K562 (cell line): ENCODE results near the gene FUBP3. TPM values are rescaled to one million over a fixed set of nuclear protein-coding genes. Genes with fewer than 3 reads are reported as not detected.
A peak's percentile ranks its signal among the peaks of the same experiment; 100 is the strongest.

Experiments used
- ATAC-seq: fragments of 200-7000 bp; cut with Tn5 transposase; 3 replicates; pipeline ENCODE4 v1.9.1; 2020; ENCODE audit warnings: moderate library complexity
- BruUV-seq: library from RNA; stranded (reverse); fragments of 400-500 nt; replicated peaks from 2 replicates; lab custom pipeline; 2021; lab: Mats Ljungman, UMichigan
- CTCF ChIA-PET: fragments of 300-600 bp; formaldehyde crosslinking; extraction: SDS; loops from one replicate; lab custom pipeline; 2021; ENCODE audit warnings: low intra/inter-chr PET ratio; lab: Yijun Ruan, JAX
- POLR2A ChIA-PET: fragments of 300-600, 350-650 bp; sonication (Branson Sonifier 250); formaldehyde crosslinking; extraction: SDS; loops from one replicate; lab custom pipeline; 2021; ENCODE audit warnings: antibody characterized with exemption, inconsistent platforms; lab: Yijun Ruan, JAX
- DNase-seq, 4 experiments: peaks; one replicate each; pipeline versions ENCODE4 v3.0.0 to v3.0.0-alpha.2; 2011 to 2018; ENCODE audit warnings: low spot score in 3 of 4, mixed read lengths in 3 of 4; ENCODE audit errors: extremely low read depth in 1 of 4
- FAIRE-seq: peaks from 2 replicates; lab custom pipeline; 2011; peaks lifted over from hg19 to GRCh38; lab: Jason Lieb, UNC
- H2AFZ ChIP-seq: 2 replicates; pipeline ENCODE4 v1.6.0; 2011; ENCODE audit warnings: low read depth, low read length, control low read depth, inconsistent platforms
- H3K27ac ChIP-seq: fragments of 200-600 bp; 3 replicates; pipeline ENCODE4 v1.8.0; 2011; ENCODE audit warnings: low read depth, mild to moderate bottlenecking, control low read depth, inconsistent platforms, low read length, moderate library complexity, mixed read lengths; ENCODE audit errors: extremely low read depth
- H3K27me3 ChIP-seq, 2 experiments: fragments of 300-600 bp in 1 of 2; 2 replicates in 1 of 2; 3 replicates in 1 of 2; pipeline versions ENCODE4 v1.6.0 to v1.8.0; 2011; ENCODE audit warnings: inconsistent platforms in 2 of 2, low read length in 2 of 2, mild to moderate bottlenecking in 1 of 2, mixed read lengths in 1 of 2, moderate library complexity in 1 of 2; ENCODE audit not compliant: control insufficient read depth in 2 of 2, insufficient read depth in 2 of 2
- H3K36me3 ChIP-seq: fragments of 300-600 bp; 3 replicates; pipeline ENCODE4 v1.8.0; 2011; ENCODE audit warnings: mild to moderate bottlenecking, low read length, inconsistent platforms; ENCODE audit not compliant: control insufficient read depth, insufficient read depth
- H3K4me1 ChIP-seq, 2 experiments: fragments of 200-600 bp in 1 of 2; replicated peaks in 1 of 2; 2 replicates in 1 of 2; 3 replicates in 1 of 2; pipeline versions ENCODE4 v1.5.1 to v1.8.0; 2011; ENCODE audit warnings: inconsistent platforms in 2 of 2, low read length in 2 of 2, mild to moderate bottlenecking in 1 of 2, mixed read lengths in 1 of 2, moderate library complexity in 1 of 2; ENCODE audit not compliant: control insufficient read depth in 2 of 2, insufficient read depth in 2 of 2
- H3K4me2 ChIP-seq: 2 replicates; pipeline ENCODE4 v1.6.1; 2011; ENCODE audit warnings: low read length, control low read depth, inconsistent platforms, mixed read lengths; ENCODE audit not compliant: insufficient read depth
- H3K4me3 ChIP-seq: fragments of 200-600 bp; sonication (generic), shearing (Covaris generic); 2 replicates; pipeline ENCODE4 v1.5.1; 2016; ENCODE audit warnings: control low read depth, inconsistent platforms
- H3K79me2 ChIP-seq: fragments of 200-600 bp; 3 replicates; pipeline ENCODE4 v1.8.0; 2011; ENCODE audit warnings: low read length, inconsistent platforms; ENCODE audit not compliant: control insufficient read depth, insufficient read depth
- H3K9ac ChIP-seq, 2 experiments: 2 replicates each; pipeline versions ENCODE4 v1.6.0 to v1.6.1; 2011; ENCODE audit warnings: low read depth in 2 of 2, low read length in 2 of 2, control low read depth in 1 of 2, inconsistent platforms in 1 of 2, mild to moderate bottlenecking in 1 of 2, mixed read lengths in 1 of 2; ENCODE audit not compliant: insufficient read depth in 1 of 2
- H3K9me1 ChIP-seq: one replicate; pipeline ENCODE4 v1.6.0; 2011; ENCODE audit warnings: inconsistent platforms, mild to moderate bottlenecking, low read length, moderate library complexity; ENCODE audit not compliant: control insufficient read depth, insufficient read depth
- H3K9me3 ChIP-seq: replicated peaks from 2 replicates; pipeline ENCODE4 v1.5.1; 2011; ENCODE audit warnings: low read depth, low read length, inconsistent platforms; ENCODE audit not compliant: control insufficient read depth, insufficient read depth
- H4K20me1 ChIP-seq: replicated peaks from 2 replicates; pipeline ENCODE4 v1.6.1; 2011; ENCODE audit warnings: low read length, inconsistent platforms, mixed read lengths; ENCODE audit not compliant: control insufficient read depth, insufficient read depth
- CREM ChIP-seq: IDR thresholded peaks from 2 replicates; pipeline ENCODE4 v1.6.1; 2014; ENCODE audit warnings: antibody characterized with exemption, low read depth
- MAX ChIP-seq: sonication (generic); formaldehyde crosslinking; IDR thresholded peaks from 2 replicates; pipeline ENCODE4 v1.9.0; 2022; ENCODE audit warnings: mild to moderate bottlenecking, missing genetic modification reagents
- MNT ChIP-seq, 2 experiments: fragments of 450-650 bp; conservative IDR thresholded peaks; 2 replicates each; pipeline ENCODE4 v1.6.1; 2017; ENCODE audit warnings: mild to moderate bottlenecking in 2 of 2, moderate library complexity in 2 of 2
- NFIC ChIP-seq: fragments of 450-650 bp; IDR thresholded peaks from 2 replicates; pipeline ENCODE4 v1.6.1; 2017; ENCODE audit warnings: mild to moderate bottlenecking, inconsistent platforms
- PREB ChIP-seq: sonication (generic); formaldehyde crosslinking; IDR thresholded peaks from 2 replicates; pipeline ENCODE4 v1.8.1; 2023; ENCODE audit warnings: mild to moderate bottlenecking, missing genetic modification reagents
- SMARCE1 ChIP-seq: fragments of 450-650 bp; IDR thresholded peaks from 2 replicates; pipeline ENCODE4 v1.7.1; 2016; ENCODE audit warnings: mild to moderate bottlenecking
- SRF ChIP-seq, 2 experiments: fragments of 250-450, 450-650 bp in 1 of 2; sonication (Bioruptor Pico) in 1 of 2; sonication (generic) in 1 of 2; formaldehyde crosslinking; IDR thresholded peaks; 2 replicates each; pipeline versions ENCODE4 v1.5.0 to v1.5.1; 2020 to 2022; ENCODE audit warnings: mild to moderate bottlenecking in 1 of 2, missing genetic modification reagents in 1 of 2
- TAF1 ChIP-seq: IDR thresholded peaks from 2 replicates; pipeline ENCODE4 v1.6.1; 2011; ENCODE audit warnings: mild to moderate bottlenecking, low read length, moderate library complexity; ENCODE audit not compliant: insufficient read depth, control insufficient read depth, severe bottlenecking; ENCODE audit errors: extremely low read depth
- TBL1XR1 ChIP-seq, 2 experiments: IDR thresholded peaks; 2 replicates each; pipeline ENCODE4 v1.6.1; 2012; ENCODE audit warnings: improper control_type of control experiment in 2 of 2, low read length in 2 of 2, mild to moderate bottlenecking in 1 of 2
- ZNF174 ChIP-seq: fragments of 250-450 bp; sonication (Bioruptor Pico); IDR thresholded peaks from 2 replicates; pipeline ENCODE4 v1.4.0; 2020; ENCODE audit warnings: mild to moderate bottlenecking
- ZNF197 ChIP-seq: fragments of 200-800 bp; sonication (Bioruptor generic); IDR thresholded peaks from 2 replicates; pipeline ENCODE4 v1.6.1; 2016; ENCODE audit warnings: low read depth, missing genetic modification characterization, missing compliant biosample characterization
- WGBS: fragments of 100-300 bp; shearing (Covaris generic); methylation state at CpG from one replicate; pipeline ENCODE4 v1.1.6; 2016; ENCODE audit warnings: low coverage, mixed read lengths; ENCODE audit not compliant: insufficient coverage; ENCODE audit errors: missing lambda C conversion rate; 5-methylcytosine and 5-hydroxymethylcytosine counted together
- in situ Hi-C: fragments of 300-500 bp; cut with MboI; formaldehyde crosslinking; loops from 4 replicates; pipeline ENCODE4 v1.15.0; 2018; ENCODE audit warnings: inconsistent platforms, mixed read lengths
- intact Hi-C: fragments of 100-400 bp; cut with micrococcal nuclease; formaldehyde crosslinking; loops from 2 replicates; pipeline ENCODE4 v1.14.2; 2022
- polyA plus RNA-seq, 8 experiments: library from polyadenylated mRNA; depleted of rRNA in 4 of 8; stranded (reverse) in 5 of 8; unstranded in 3 of 8; fragments of >200 nt; fragmentation: Nextera tagmentation in 2 of 8; fragmentation: Illumina TruSeq in 1 of 8; extraction: Ambion mirVana in 2 of 8; extraction: Trizol in 1 of 8; gene quantifications; 2 replicates each; pipeline versions ENCODE4 v1.2.1 to v1.2.3, GENCODE V29; 2011 to 2014; ENCODE audit warnings: inconsistent platforms in 1 of 8, missing spikeins in 1 of 8
- total RNA-seq, 7 experiments: library from RNA; depleted of rRNA in 6 of 7; stranded (reverse); fragments of >200 nt in 6 of 7; fragmentation: Illumina TruSeq in 2 of 7; extraction: Trizol in 2 of 7; gene quantifications; 2 replicates each; pipeline versions ENCODE4 v1.2.1 to v1.2.3, GENCODE V29; 2011 to 2021; ENCODE audit warnings: low replicate concordance in 1 of 7
- TF ChIP-seq, protein P1 (sequence below): fragments of 250-450 bp; sonication (Bioruptor Pico); IDR thresholded peaks from 2 replicates; pipeline ENCODE4 v1.4.0; 2020

FUBP3 gene
- total and polyA plus RNA-seq, 9 of the 15 experiments (the other 6 are each of a cell fraction or from before 2014, with no cell fraction given), result 3.0 to 64.0 (median 48.1) TPM

- DNase-seq, result peak; percentile 75 to 95 (median 82)
- Histone ChIP-seq H3K4me1 (peaks cover 42 to 62% of the 10 kb centered on the region in 2 experiments), H3K9ac (peak overlapping the region; percentile 55 to 89), H3K9me1 (no peaks in the 10 kb centered on the region), H3K27me3 (no peaks in the 10 kb centered on the region), H3K4me2 (peak overlapping the region; percentile 88), H2AFZ (peak overlapping the region; percentile 76), H3K36me3 (no peaks in the 10 kb centered on the region), H3K4me3 (no peak overlapping the region), H4K20me1 (no peaks in the 10 kb centered on the region), H3K9me3 (no peaks in the 10 kb centered on the region), H3K27ac (peak overlapping the region; percentile 71), H3K79me2 (no peaks in the 10 kb centered on the region)
- no TSS peak for BruUV-seq
- ChIA-PET CTCF (no interaction called here), POLR2A (interaction anchor here (0.8 to 1.8 kb wide), 5 partner anchors 8 to 56 kb away, joined by 3 to 6 read pairs (median 3); no protein-coding TSS in a partner anchor)
- WGBS, result 1% methylated on average over 25 of the region's 25 CpGs
- peak; percentile 98 for FAIRE-seq
- intact Hi-C loops, result loop anchor here (5.0 kb wide), 1 partner anchor 40 kb away; the partner anchor contains the start of gene FUBP3
- peak; percentile 79 for ATAC-seq
- in situ Hi-C loops, result no loop called here
- peak; percentile 97 for TF ChIP-seq SMARCE1
- no peak for TF ChIP-seq ZNF174 (CRISPR knock-in tag)
- TF ChIP-seq, protein P1, sequence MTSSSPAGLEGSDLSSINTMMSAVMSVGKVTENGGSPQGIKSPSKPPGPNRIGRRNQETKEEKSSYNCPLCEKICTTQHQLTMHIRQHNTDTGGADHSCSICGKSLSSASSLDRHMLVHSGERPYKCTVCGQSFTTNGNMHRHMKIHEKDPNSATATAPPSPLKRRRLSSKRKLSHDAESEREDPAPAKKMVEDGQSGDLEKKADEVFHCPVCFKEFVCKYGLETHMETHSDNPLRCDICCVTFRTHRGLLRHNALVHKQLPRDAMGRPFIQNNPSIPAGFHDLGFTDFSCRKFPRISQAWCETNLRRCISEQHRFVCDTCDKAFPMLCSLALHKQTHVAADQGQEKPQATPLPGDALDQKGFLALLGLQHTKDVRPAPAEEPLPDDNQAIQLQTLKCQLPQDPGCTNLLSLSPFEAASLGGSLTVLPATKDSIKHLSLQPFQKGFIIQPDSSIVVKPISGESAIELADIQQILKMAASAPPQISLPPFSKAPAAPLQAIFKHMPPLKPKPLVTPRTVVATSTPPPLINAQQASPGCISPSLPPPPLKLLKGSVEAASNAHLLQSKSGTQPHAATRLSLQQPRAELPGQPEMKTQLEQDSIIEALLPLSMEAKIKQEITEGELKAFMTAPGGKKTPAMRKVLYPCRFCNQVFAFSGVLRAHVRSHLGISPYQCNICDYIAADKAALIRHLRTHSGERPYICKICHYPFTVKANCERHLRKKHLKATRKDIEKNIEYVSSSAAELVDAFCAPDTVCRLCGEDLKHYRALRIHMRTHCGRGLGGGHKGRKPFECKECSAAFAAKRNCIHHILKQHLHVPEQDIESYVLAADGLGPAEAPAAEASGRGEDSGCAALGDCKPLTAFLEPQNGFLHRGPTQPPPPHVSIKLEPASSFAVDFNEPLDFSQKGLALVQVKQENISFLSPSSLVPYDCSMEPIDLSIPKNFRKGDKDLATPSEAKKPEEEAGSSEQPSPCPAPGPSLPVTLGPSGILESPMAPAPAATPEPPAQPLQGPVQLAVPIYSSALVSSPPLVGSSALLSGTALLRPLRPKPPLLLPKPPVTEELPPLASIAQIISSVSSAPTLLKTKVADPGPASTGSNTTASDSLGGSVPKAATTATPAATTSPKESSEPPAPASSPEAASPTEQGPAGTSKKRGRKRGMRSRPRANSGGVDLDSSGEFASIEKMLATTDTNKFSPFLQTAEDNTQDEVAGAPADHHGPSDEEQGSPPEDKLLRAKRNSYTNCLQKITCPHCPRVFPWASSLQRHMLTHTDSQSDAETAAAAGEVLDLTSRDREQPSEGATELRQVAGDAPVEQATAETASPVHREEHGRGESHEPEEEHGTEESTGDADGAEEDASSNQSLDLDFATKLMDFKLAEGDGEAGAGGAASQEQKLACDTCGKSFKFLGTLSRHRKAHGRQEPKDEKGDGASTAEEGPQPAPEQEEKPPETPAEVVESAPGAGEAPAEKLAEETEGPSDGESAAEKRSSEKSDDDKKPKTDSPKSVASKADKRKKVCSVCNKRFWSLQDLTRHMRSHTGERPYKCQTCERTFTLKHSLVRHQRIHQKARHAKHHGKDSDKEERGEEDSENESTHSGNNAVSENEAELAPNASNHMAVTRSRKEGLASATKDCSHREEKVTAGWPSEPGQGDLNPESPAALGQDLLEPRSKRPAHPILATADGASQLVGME (CRISPR knock-in tag), result peak; percentile 90; the same call in 1 of the 2 replicates
- peak; percentile 35 for TF ChIP-seq TAF1
- 0 out of 2 replicates have a peak, but pooled peaks have one; percentile 71 for TF ChIP-seq ZNF197 (CRISPR knock-in tag)
- peak in 1 of 2 experiments; percentile 94; a peak in 2 of 4 replicates for TF ChIP-seq SRF (CRISPR knock-in tag; IDR thresholded peaks at IDR 0.05)
- peak; percentile 81 to 92 for TF ChIP-seq MNT (conservative IDR thresholded peaks at IDR 0.05)
- no peak for TF ChIP-seq PREB (CRISPR knock-in tag)
- TF ChIP-seq CREM, result peak; percentile 89
- peak; percentile 95 for TF ChIP-seq NFIC
- peak; percentile 97 for TF ChIP-seq MAX
- TF ChIP-seq TBL1XR1 (IDR thresholded peaks at IDR 0.05; ENCODE audit: low read length in 2 of 2), result peak; percentile 80 to 83
Measured at GRCh38 chr9:130537346-130538050, 41.9 kb upstream of the FUBP3 start.
